Caco-2 (cell line): Measurements from ENCODE around the gene NRXN2. TPM values are rescaled to one million over a fixed set of nuclear protein-coding genes. Genes with fewer than 3 reads are reported as not detected.
A peak's percentile ranks its signal among the peaks of the same experiment; 100 is the strongest.

Experiments
- BruUV-seq: library from RNA; stranded (reverse); fragments of 400-500 nt; replicated peaks from 2 replicates; lab custom pipeline; 2021; lab: Mats Ljungman, UMichigan
- CTCF ChIA-PET: fragments of 300-600 bp; sonication (Branson Sonifier 250); formaldehyde crosslinking; loops from one replicate; lab custom pipeline; 2022; ENCODE audit warnings: antibody characterized with exemption; lab: Charles Lee
- POLR2A ChIA-PET: fragments of 300-600 bp; sonication (Branson Sonifier 250); formaldehyde crosslinking; loops from one replicate; lab custom pipeline; 2022; ENCODE audit warnings: antibody characterized with exemption; lab: Charles Lee
- DNase-seq, 2 experiments: peaks; one replicate each; pipeline versions ENCODE4 v3.0.0 to v3.0.0-alpha.2; 2020 to 2022
- H3K27me3 ChIP-seq: replicated peaks from 2 replicates; pipeline ENCODE4 v1.6.0; 2011; ENCODE audit warnings: low read length; ENCODE audit not compliant: control insufficient read depth, insufficient read depth
- H3K36me3 ChIP-seq: 2 replicates; pipeline ENCODE4 v1.5.1; 2011; ENCODE audit warnings: low read length; ENCODE audit not compliant: control insufficient read depth, insufficient read depth
- H3K4me1 ChIP-seq: fragments of 250-450 bp; sonication (Bioruptor Pico); 2 replicates; pipeline ENCODE4 v1.5.1; 2020; ENCODE audit warnings: mild to moderate bottlenecking
- H3K4me3 ChIP-seq: 2 replicates; pipeline ENCODE4 v1.5.1; 2011; ENCODE audit warnings: low read depth, mild to moderate bottlenecking, control low read depth, low read length
- H3K9me3 ChIP-seq: fragments of 250-450 bp; sonication (Bioruptor Pico); 2 replicates; pipeline ENCODE4 v1.5.1; 2020; ENCODE audit warnings: mild to moderate bottlenecking, moderate library complexity
- H3K27ac Mint-ChIP-seq: one replicate; pipeline ENCODE4 v1.8.0; 2022; ENCODE audit warnings: mixed read lengths; ENCODE audit not compliant: unreplicated experiment
- H3K27me3 Mint-ChIP-seq: one replicate; pipeline ENCODE4 v1.8.0; 2022; ENCODE audit warnings: mixed read lengths; ENCODE audit not compliant: insufficient read depth, unreplicated experiment
- H3K36me3 Mint-ChIP-seq: one replicate; pipeline ENCODE4 v1.8.0; 2022; ENCODE audit warnings: mild to moderate bottlenecking, mixed read lengths; ENCODE audit not compliant: insufficient read depth, unreplicated experiment
- H3K4me1 Mint-ChIP-seq: one replicate; pipeline ENCODE4 v1.8.0; 2022; ENCODE audit warnings: low read depth, mixed read lengths; ENCODE audit not compliant: unreplicated experiment
- H3K4me3 Mint-ChIP-seq: one replicate; pipeline ENCODE4 v1.8.0; 2022; ENCODE audit warnings: mild to moderate bottlenecking, moderate library complexity, mixed read lengths; ENCODE audit not compliant: unreplicated experiment
- H3K9me3 Mint-ChIP-seq: one replicate; pipeline ENCODE4 v1.8.0; 2022; ENCODE audit warnings: mixed read lengths; ENCODE audit not compliant: unreplicated experiment
- intact Hi-C: fragments of 100-400 bp; cut with micrococcal nuclease; formaldehyde crosslinking; loops from one replicate; pipeline ENCODE4 v1.10.0; 2022; ENCODE audit not compliant: unreplicated experiment
- total RNA-seq: library from RNA; stranded (reverse); gene quantifications from 2 replicates; pipeline ENCODE4 v1.2.3, GENCODE V29; 2022
- TF ChIP-seq, protein P1 (sequence below), 2 experiments: fragments of 200-600 bp in 1 of 2; IDR thresholded peaks; 1 replicate in 1 of 2; 2 replicates in 1 of 2; pipeline versions ENCODE4 v1.5.1 to v1.8.0; 2011 to 2022; ENCODE audit warnings: antibody characterized with exemption in 1 of 2, control low read depth in 1 of 2, inconsistent platforms in 1 of 2, low read depth in 1 of 2, low read length in 1 of 2, mild to moderate bottlenecking in 1 of 2, moderate library complexity in 1 of 2; ENCODE audit not compliant: insufficient read depth in 1 of 2, severe bottlenecking in 1 of 2, unreplicated experiment in 1 of 2

The NRXN2 gene
- total RNA-seq, 1 experiment from 2014 or later = 7.6 TPM

DNA sequence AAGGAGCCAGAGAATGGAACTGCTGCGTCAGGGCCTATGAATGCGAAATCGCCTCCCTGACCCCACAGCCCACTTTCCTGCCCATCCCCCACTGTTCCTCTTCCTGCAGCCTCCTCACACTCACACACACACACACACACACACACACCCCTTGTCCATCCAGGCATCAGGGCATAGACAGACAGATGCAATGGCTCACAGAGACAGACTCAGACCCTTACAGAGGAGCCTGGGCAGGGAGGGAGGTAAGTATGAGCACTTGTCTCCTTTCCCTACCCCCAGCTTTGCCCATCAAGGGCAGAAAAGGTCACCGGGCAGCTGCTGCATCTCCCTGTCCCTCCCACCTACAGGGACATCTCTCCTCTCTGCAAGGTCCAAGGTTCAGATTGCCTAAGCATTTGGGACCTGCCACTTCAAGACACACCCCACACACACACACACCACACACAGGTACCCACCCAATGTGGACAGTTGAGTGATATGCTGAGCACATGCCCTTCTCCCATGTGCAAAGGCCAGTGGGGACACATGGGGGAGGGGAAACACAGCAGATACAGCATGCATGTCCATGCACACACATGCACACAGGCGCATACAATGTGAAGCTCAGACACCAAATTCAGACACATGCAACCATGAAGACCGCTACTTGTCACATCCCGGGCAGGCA lies 2.0 kb upstream of the NRXN2 start:
- Mint-ChIP-seq H3K4me3 (peak overlapping the region; percentile 17), H3K27ac (no peak overlapping the region), H3K27me3 (peaks cover 15% of the 10 kb centered on the region), H3K36me3 (no peaks in the 10 kb centered on the region), H3K9me3 (no peaks in the 10 kb centered on the region), H3K4me1 (peaks cover 12% of the 10 kb centered on the region)
- TF ChIP-seq, protein P1, sequence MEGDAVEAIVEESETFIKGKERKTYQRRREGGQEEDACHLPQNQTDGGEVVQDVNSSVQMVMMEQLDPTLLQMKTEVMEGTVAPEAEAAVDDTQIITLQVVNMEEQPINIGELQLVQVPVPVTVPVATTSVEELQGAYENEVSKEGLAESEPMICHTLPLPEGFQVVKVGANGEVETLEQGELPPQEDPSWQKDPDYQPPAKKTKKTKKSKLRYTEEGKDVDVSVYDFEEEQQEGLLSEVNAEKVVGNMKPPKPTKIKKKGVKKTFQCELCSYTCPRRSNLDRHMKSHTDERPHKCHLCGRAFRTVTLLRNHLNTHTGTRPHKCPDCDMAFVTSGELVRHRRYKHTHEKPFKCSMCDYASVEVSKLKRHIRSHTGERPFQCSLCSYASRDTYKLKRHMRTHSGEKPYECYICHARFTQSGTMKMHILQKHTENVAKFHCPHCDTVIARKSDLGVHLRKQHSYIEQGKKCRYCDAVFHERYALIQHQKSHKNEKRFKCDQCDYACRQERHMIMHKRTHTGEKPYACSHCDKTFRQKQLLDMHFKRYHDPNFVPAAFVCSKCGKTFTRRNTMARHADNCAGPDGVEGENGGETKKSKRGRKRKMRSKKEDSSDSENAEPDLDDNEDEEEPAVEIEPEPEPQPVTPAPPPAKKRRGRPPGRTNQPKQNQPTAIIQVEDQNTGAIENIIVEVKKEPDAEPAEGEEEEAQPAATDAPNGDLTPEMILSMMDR (IDR thresholded peaks at IDR 0.05; ENCODE audit: insufficient read depth in 1 of 2, low read depth in 1 of 2, low read length in 1 of 2, severe bottlenecking in 1 of 2, unreplicated experiment in 1 of 2) = no peak
- H3K9me3 ChIP-seq = no peaks in the 10 kb centered on the region
- DNase-seq = peak; percentile 61 to 76
- H3K4me1 ChIP-seq = peaks cover 24% of the 10 kb centered on the region
- intact Hi-C loops = no loop called here
- H3K4me3 ChIP-seq = no peak overlapping the region
- BruUV-seq = no TSS peak
- ChIA-PET CTCF (interaction anchor here (1.3 to 1.4 kb wide), 2 partner anchors 9 to 21 kb away, joined by 3 to 7 read pairs; no protein-coding TSS in a partner anchor), POLR2A (no interaction called here)
- no peaks in the 10 kb centered on the region for H3K36me3 ChIP-seq
- peaks cover 5% of the 10 kb centered on the region; the same call in 1 of the 2 replicates for H3K27me3 ChIP-seq

- H3K9me3 ChIP-seq = no peaks in the 10 kb centered on the region
- BruUV-seq = no TSS peak
- Mint-ChIP-seq H3K9me3 (no peaks in the 10 kb centered on the region), H3K4me3 (no peak overlapping the region), H3K36me3 (no peaks in the 10 kb centered on the region), H3K27ac (no peak overlapping the region), H3K4me1 (peaks cover 12% of the 10 kb centered on the region), H3K27me3 (peaks cover 15% of the 10 kb centered on the region)
- no peak overlapping the region for H3K4me3 ChIP-seq
- no peak for DNase-seq
- no peaks in the 10 kb centered on the region for H3K36me3 ChIP-seq
- H3K4me1 ChIP-seq = peaks cover 24% of the 10 kb centered on the region
- TF ChIP-seq, protein P1 (IDR thresholded peaks at IDR 0.05; ENCODE audit: insufficient read depth in 1 of 2, low read depth in 1 of 2, low read length in 1 of 2, severe bottlenecking in 1 of 2, unreplicated experiment in 1 of 2) = no peak
- POLR2A ChIA-PET = no interaction called here
- peaks cover 5% of the 10 kb centered on the region; the same call in 1 of the 2 replicates for H3K27me3 ChIP-seq
- CTCF ChIA-PET = interaction anchor here (1.4 kb wide), 1 partner anchor 9 kb away, joined by 3 read pairs; no protein-coding TSS in a partner anchor
- intact Hi-C loops = loop anchor here (1.0 kb wide), 1 partner anchor 36 kb away; no protein-coding TSS in a partner anchor
Observed at GRCh38 chr11:64723907-64724862, 1.2 kb upstream of the NRXN2 start.
